Activated naive CD4-positive, alpha-beta T cell treated with anti-CD3 and anti-CD28 coated beads, Interleukin-2, amount 50 U/mL, for 24 hours (primary cell): ENCODE data around the gene ZNF530.
A peak's percentile ranks its signal among the peaks of the same experiment; 100 is the strongest.

Source experiments
- H3K27ac Mint-ChIP-seq: one replicate; pipeline ENCODE4 v1.8.0; 2021; ENCODE audit warnings: mild to moderate bottlenecking, mixed read lengths
- H3K27me3 Mint-ChIP-seq: one replicate; pipeline ENCODE4 v1.8.0; 2021; ENCODE audit warnings: mixed read lengths
- H3K36me3 Mint-ChIP-seq: one replicate; pipeline ENCODE4 v1.8.0; 2021; ENCODE audit warnings: mixed read lengths
- H3K4me1 Mint-ChIP-seq: one replicate; pipeline ENCODE4 v1.8.0; 2021; ENCODE audit warnings: mixed read lengths
- H3K4me3 Mint-ChIP-seq: one replicate; pipeline ENCODE4 v1.8.0; 2021; ENCODE audit warnings: mild to moderate bottlenecking, mixed read lengths
- H3K9me3 Mint-ChIP-seq: one replicate; pipeline ENCODE4 v1.8.0; 2021; ENCODE audit warnings: mixed read lengths

Gene ZNF530

GRCh38 chr19:57599761-57600383 lies at the start of gene ZNF530:
Gene ZNF530, plus strand, starts transcription at chr19:57599885. Its CDS starts 4,461 bp downstream, at chr19:57604346.
- peaks cover 40% of the 10 kb centered on the region for H3K36me3 Mint-ChIP-seq
- no peaks in the 10 kb centered on the region for H3K27me3 Mint-ChIP-seq
- H3K4me1 Mint-ChIP-seq = peaks cover 20% of the 10 kb centered on the region
- H3K27ac Mint-ChIP-seq = peak within 1 kb of the TSS; percentile 92
- peaks cover 30% of the 10 kb centered on the region for H3K9me3 Mint-ChIP-seq
- peak within 1 kb of the TSS; percentile 88 for H3K4me3 Mint-ChIP-seq

GRCh38 chr19:57552432-57552831 lies 47.3 kb upstream of the ZNF530 start:
- Mint-ChIP-seq H3K9me3 (peaks cover 43% of the 10 kb centered on the region), H3K4me1 (peaks cover 11% of the 10 kb centered on the region), H3K27me3 (no peaks in the 10 kb centered on the region)

GRCh38 chr19:57557659-57558058 lies 42.0 kb upstream of the ZNF530 start:
- Mint-ChIP-seq H3K9me3 (peaks cover 29% of the 10 kb centered on the region), H3K27ac (no peak overlapping the region), H3K4me1 (peaks cover 45% of the 10 kb centered on the region), H3K4me3 (peak overlapping the region; percentile 99), H3K36me3 (peaks cover 56% of the 10 kb centered on the region), H3K27me3 (peaks cover 1% of the 10 kb centered on the region)

More at GRCh38 chr19:57552432-57552831, 47.3 kb upstream of the ZNF530 start:
- Mint-ChIP-seq H3K36me3 (peaks cover 86% of the 10 kb centered on the region), H3K4me3 (no peak overlapping the region), H3K27ac (no peak overlapping the region)

GRCh38 chr19:57558525-57558924 lies 41.2 kb upstream of the ZNF530 start:
- Mint-ChIP-seq H3K27me3 (peaks cover 1% of the 10 kb centered on the region), H3K27ac (peak overlapping the region; percentile 91), H3K4me3 (peak overlapping the region; percentile 99), H3K9me3 (peaks cover 26% of the 10 kb centered on the region), H3K4me1 (peaks cover 45% of the 10 kb centered on the region), H3K36me3 (peaks cover 49% of the 10 kb centered on the region)

- Mint-ChIP-seq H3K4me1 (peaks cover 45% of the 10 kb centered on the region), H3K9me3 (peaks cover 26% of the 10 kb centered on the region), H3K4me3 (peak overlapping the region; percentile 99), H3K27ac (peak overlapping the region; percentile 91), H3K36me3 (peaks cover 46% of the 10 kb centered on the region), H3K27me3 (peaks cover 1% of the 10 kb centered on the region)
These were observed 40.7 kb upstream of the ZNF530 start for GRCh38 chr19:57559008-57559403.

- H3K9me3 Mint-ChIP-seq = peaks cover 26% of the 10 kb centered on the region
- H3K4me3 Mint-ChIP-seq = peak within 1 kb of the TSS; percentile 99
- H3K27me3 Mint-ChIP-seq = peaks cover 1% of the 10 kb centered on the region
- peak within 1 kb of the TSS; percentile 95 for H3K27ac Mint-ChIP-seq
- peaks cover 41% of the 10 kb centered on the region for H3K36me3 Mint-ChIP-seq
- H3K4me1 Mint-ChIP-seq = peaks cover 45% of the 10 kb centered on the region
These were observed 40.2 kb upstream of the ZNF530 start, which contains the start of gene ZNF550 for GRCh38 chr19:57559404-57560025. Gene ZNF550, minus strand, starts transcription at chr19:57559863. Its CDS starts 181 bp downstream, at chr19:57559682.

- peak overlapping the region; percentile 99 for H3K4me3 Mint-ChIP-seq
- peaks cover 21% of the 10 kb centered on the region for H3K9me3 Mint-ChIP-seq
- peaks cover 41% of the 10 kb centered on the region for H3K4me1 Mint-ChIP-seq
- H3K27ac Mint-ChIP-seq = peak overlapping the region; percentile 95
- H3K27me3 Mint-ChIP-seq = peaks cover 1% of the 10 kb centered on the region
- H3K36me3 Mint-ChIP-seq = peaks cover 38% of the 10 kb centered on the region
These were observed 39.6 kb upstream of the ZNF530 start for GRCh38 chr19:57560049-57560491.

GRCh38 chr19:57563547-57563946 lies 36.1 kb upstream of the ZNF530 start:
- peaks cover 1% of the 10 kb centered on the region for H3K27me3 Mint-ChIP-seq
- no peak overlapping the region for H3K27ac Mint-ChIP-seq
- H3K36me3 Mint-ChIP-seq = peaks cover 20% of the 10 kb centered on the region
- H3K9me3 Mint-ChIP-seq = peaks cover 27% of the 10 kb centered on the region
- no peak overlapping the region for H3K4me3 Mint-ChIP-seq
- peaks cover 23% of the 10 kb centered on the region for H3K4me1 Mint-ChIP-seq

GRCh38 chr19:57566396-57567265 lies 33.1 kb upstream of the ZNF530 start:
- Mint-ChIP-seq H3K4me1 (no peaks in the 10 kb centered on the region), H3K4me3 (no peak overlapping the region), H3K27me3 (no peaks in the 10 kb centered on the region), H3K9me3 (peaks cover 22% of the 10 kb centered on the region), H3K27ac (no peak overlapping the region), H3K36me3 (peaks cover 21% of the 10 kb centered on the region)

GRCh38 chr19:57570707-57571106 lies 29.0 kb upstream of the ZNF530 start:
- no peak overlapping the region for H3K4me3 Mint-ChIP-seq
- peaks cover 50% of the 10 kb centered on the region for H3K36me3 Mint-ChIP-seq
- H3K4me1 Mint-ChIP-seq = no peaks in the 10 kb centered on the region
- H3K27ac Mint-ChIP-seq = no peak overlapping the region
- H3K27me3 Mint-ChIP-seq = no peaks in the 10 kb centered on the region
- peaks cover 19% of the 10 kb centered on the region for H3K9me3 Mint-ChIP-seq

- Mint-ChIP-seq H3K4me1 (peaks cover 14% of the 10 kb centered on the region), H3K27me3 (no peaks in the 10 kb centered on the region), H3K36me3 (peaks cover 63% of the 10 kb centered on the region), H3K27ac (no peak overlapping the region), H3K4me3 (no peak overlapping the region), H3K9me3 (peaks cover 31% of the 10 kb centered on the region)
These were observed 27.2 kb upstream of the ZNF530 start for GRCh38 chr19:57572415-57572947.

- peaks cover 27% of the 10 kb centered on the region for H3K4me1 Mint-ChIP-seq
- no peaks in the 10 kb centered on the region for H3K27me3 Mint-ChIP-seq
- H3K36me3 Mint-ChIP-seq = peaks cover 71% of the 10 kb centered on the region
- H3K27ac Mint-ChIP-seq = no peak overlapping the region
- peaks cover 36% of the 10 kb centered on the region for H3K9me3 Mint-ChIP-seq
- peak overlapping the region; percentile 56 for H3K4me3 Mint-ChIP-seq
These were observed 23.0 kb upstream of the ZNF530 start for GRCh38 chr19:57576661-57577060.

GRCh38 chr19:57578487-57579205 lies 21.0 kb upstream of the ZNF530 start, which contains the start of gene ZNF416:
Gene ZNF416, minus strand, starts transcription at chr19:57578911. Its CDS starts 207 bp downstream, at chr19:57578704.
- Mint-ChIP-seq H3K36me3 (peaks cover 57% of the 10 kb centered on the region), H3K9me3 (peaks cover 42% of the 10 kb centered on the region), H3K27me3 (no peaks in the 10 kb centered on the region), H3K4me3 (peak within 1 kb of the TSS; percentile 85), H3K4me1 (peaks cover 29% of the 10 kb centered on the region), H3K27ac (peak within 1 kb of the TSS; percentile 91)

- Mint-ChIP-seq H3K27ac (no peak overlapping the region), H3K36me3 (peaks cover 47% of the 10 kb centered on the region), H3K4me3 (peak overlapping the region; percentile 11), H3K9me3 (peaks cover 38% of the 10 kb centered on the region), H3K27me3 (no peaks in the 10 kb centered on the region), H3K4me1 (peaks cover 24% of the 10 kb centered on the region)
These were observed 16.6 kb upstream of the ZNF530 start for GRCh38 chr19:57583104-57583520.
